K562 (cell line): Measurements from ENCODE around the gene ANKMY2. TPM values are rescaled to one million over a fixed set of nuclear protein-coding genes. Genes with fewer than 3 reads are reported as not detected.

ENCODE experiments used
- ATAC-seq: fragments of 200-7000 bp; cut with Tn5 transposase; 3 replicates; pipeline ENCODE4 v1.9.1; 2020; ENCODE audit warnings: moderate library complexity
- Bru-seq: library from RNA; stranded (reverse); fragments of 400-500 nt; gene quantifications from one replicate; lab custom pipeline; 2021; lab: Mats Ljungman, UMichigan
- BruChase-seq, 2 experiments: library from RNA; stranded (reverse); fragments of 400-500 nt; gene quantifications; one replicate each; lab custom pipeline; 2021; lab: Mats Ljungman, UMichigan
- BruUV-seq: library from RNA; stranded (reverse); fragments of 400-500 nt; replicated peaks from 2 replicates; lab custom pipeline; 2021; lab: Mats Ljungman, UMichigan
- CTCF ChIA-PET: fragments of 300-600 bp; formaldehyde crosslinking; extraction: SDS; loops from one replicate; lab custom pipeline; 2021; ENCODE audit warnings: low intra/inter-chr PET ratio; lab: Yijun Ruan, JAX
- POLR2A ChIA-PET: fragments of 300-600, 350-650 bp; sonication (Branson Sonifier 250); formaldehyde crosslinking; extraction: SDS; loops from one replicate; lab custom pipeline; 2021; ENCODE audit warnings: antibody characterized with exemption, inconsistent platforms; lab: Yijun Ruan, JAX
- DNase-seq, 4 experiments: peaks; one replicate each; pipeline versions ENCODE4 v3.0.0 to v3.0.0-alpha.2; 2011 to 2018; ENCODE audit warnings: low spot score in 3 of 4, mixed read lengths in 3 of 4; ENCODE audit errors: extremely low read depth in 1 of 4
- FAIRE-seq: peaks from 2 replicates; lab custom pipeline; 2011; peaks lifted over from hg19 to GRCh38; lab: Jason Lieb, UNC
- H2AFZ ChIP-seq: 2 replicates; pipeline ENCODE4 v1.6.0; 2011; ENCODE audit warnings: low read depth, low read length, control low read depth, inconsistent platforms
- H3K27ac ChIP-seq: fragments of 200-600 bp; 3 replicates; pipeline ENCODE4 v1.8.0; 2011; ENCODE audit warnings: low read depth, mild to moderate bottlenecking, control low read depth, inconsistent platforms, low read length, moderate library complexity, mixed read lengths; ENCODE audit errors: extremely low read depth
- H3K27me3 ChIP-seq, 2 experiments: fragments of 300-600 bp in 1 of 2; 2 replicates in 1 of 2; 3 replicates in 1 of 2; pipeline versions ENCODE4 v1.6.0 to v1.8.0; 2011; ENCODE audit warnings: inconsistent platforms in 2 of 2, low read length in 2 of 2, mild to moderate bottlenecking in 1 of 2, mixed read lengths in 1 of 2, moderate library complexity in 1 of 2; ENCODE audit not compliant: control insufficient read depth in 2 of 2, insufficient read depth in 2 of 2
- H3K36me3 ChIP-seq: fragments of 300-600 bp; 3 replicates; pipeline ENCODE4 v1.8.0; 2011; ENCODE audit warnings: mild to moderate bottlenecking, low read length, inconsistent platforms; ENCODE audit not compliant: control insufficient read depth, insufficient read depth
- H3K4me1 ChIP-seq, 2 experiments: fragments of 200-600 bp in 1 of 2; replicated peaks in 1 of 2; 2 replicates in 1 of 2; 3 replicates in 1 of 2; pipeline versions ENCODE4 v1.5.1 to v1.8.0; 2011; ENCODE audit warnings: inconsistent platforms in 2 of 2, low read length in 2 of 2, mild to moderate bottlenecking in 1 of 2, mixed read lengths in 1 of 2, moderate library complexity in 1 of 2; ENCODE audit not compliant: control insufficient read depth in 2 of 2, insufficient read depth in 2 of 2
- H3K4me2 ChIP-seq: 2 replicates; pipeline ENCODE4 v1.6.1; 2011; ENCODE audit warnings: low read length, control low read depth, inconsistent platforms, mixed read lengths; ENCODE audit not compliant: insufficient read depth
- H3K4me3 ChIP-seq: fragments of 200-600 bp; sonication (generic), shearing (Covaris generic); 2 replicates; pipeline ENCODE4 v1.5.1; 2016; ENCODE audit warnings: control low read depth, inconsistent platforms
- H3K79me2 ChIP-seq: fragments of 200-600 bp; 3 replicates; pipeline ENCODE4 v1.8.0; 2011; ENCODE audit warnings: low read length, inconsistent platforms; ENCODE audit not compliant: control insufficient read depth, insufficient read depth
- H3K9ac ChIP-seq, 2 experiments: 2 replicates each; pipeline versions ENCODE4 v1.6.0 to v1.6.1; 2011; ENCODE audit warnings: low read depth in 2 of 2, low read length in 2 of 2, control low read depth in 1 of 2, inconsistent platforms in 1 of 2, mild to moderate bottlenecking in 1 of 2, mixed read lengths in 1 of 2; ENCODE audit not compliant: insufficient read depth in 1 of 2
- H3K9me1 ChIP-seq: one replicate; pipeline ENCODE4 v1.6.0; 2011; ENCODE audit warnings: inconsistent platforms, mild to moderate bottlenecking, low read length, moderate library complexity; ENCODE audit not compliant: control insufficient read depth, insufficient read depth
- H3K9me3 ChIP-seq: replicated peaks from 2 replicates; pipeline ENCODE4 v1.5.1; 2011; ENCODE audit warnings: low read depth, low read length, inconsistent platforms; ENCODE audit not compliant: control insufficient read depth, insufficient read depth
- H4K20me1 ChIP-seq: replicated peaks from 2 replicates; pipeline ENCODE4 v1.6.1; 2011; ENCODE audit warnings: low read length, inconsistent platforms, mixed read lengths; ENCODE audit not compliant: control insufficient read depth, insufficient read depth
- ARID3A ChIP-seq: IDR thresholded peaks from 2 replicates; pipeline ENCODE4 v1.6.1; 2012; ENCODE audit warnings: low read depth, low read length, improper control_type of control experiment, borderline replicate concordance
- ARNT ChIP-seq, 2 experiments: fragments of 450-650 bp; IDR thresholded peaks; 2 replicates each; pipeline ENCODE4 v1.6.1; 2016; ENCODE audit warnings: mild to moderate bottlenecking in 1 of 2
- KLF10 ChIP-seq: fragments of 250-450 bp; sonication (Bioruptor Pico); IDR thresholded peaks from 2 replicates; pipeline ENCODE4 v1.6.1; 2021; ENCODE audit warnings: matching md5 sums
- NEUROD1 ChIP-seq: fragments of 150-350 bp; IDR thresholded peaks from 2 replicates; pipeline ENCODE4 v1.6.1; 2014; ENCODE audit warnings: borderline replicate concordance, low read length, low read depth; ENCODE audit not compliant: partially characterized antibody
- NFYB ChIP-seq: IDR thresholded peaks from 2 replicates; pipeline ENCODE4 v1.6.1; 2011; ENCODE audit warnings: mild to moderate bottlenecking, moderate library complexity; ENCODE audit not compliant: insufficient read length; ENCODE audit errors: extremely low read depth
- TEAD1 ChIP-seq, 2 experiments: fragments of 450-650 bp in 1 of 2; sonication (generic) in 1 of 2; formaldehyde crosslinking; IDR thresholded peaks; 2 replicates each; pipeline versions ENCODE4 v1.4.0 to v1.8.0; 2020 to 2022; ENCODE audit warnings: mild to moderate bottlenecking in 2 of 2, missing genetic modification reagents in 1 of 2
- ZBTB8A ChIP-seq: fragments of 450-650 bp; IDR thresholded peaks from 2 replicates; pipeline ENCODE4 v1.6.1; 2018; ENCODE audit warnings: mild to moderate bottlenecking, moderate library complexity; ENCODE audit not compliant: partially characterized antibody
- ZNF12 ChIP-seq: sonication (generic); formaldehyde crosslinking; IDR thresholded peaks from 2 replicates; pipeline ENCODE4 v1.4.0; 2020; ENCODE audit warnings: mild to moderate bottlenecking, missing genetic modification reagents
- ZNF239 ChIP-seq: fragments of 250-450 bp; sonication (Bioruptor Pico); IDR thresholded peaks from 2 replicates; pipeline ENCODE4 v1.4.0; 2020; ENCODE audit warnings: mild to moderate bottlenecking
- ZNF311 ChIP-seq: fragments of 250-450 bp; sonication (Bioruptor Pico); IDR thresholded peaks from 2 replicates; pipeline ENCODE4 v1.4.0; 2020; ENCODE audit warnings: mild to moderate bottlenecking, moderate library complexity
- ZNF639 ChIP-seq, 2 experiments: fragments of 200-800 bp in 1 of 2; sonication (Bioruptor generic) in 1 of 2; sonication (generic) in 1 of 2; formaldehyde crosslinking in 1 of 2; IDR thresholded peaks in 1 of 2; conservative IDR thresholded peaks in 1 of 2; 2 replicates each; pipeline versions ENCODE4 v1.5.0 to v1.6.1; 2016 to 2020; ENCODE audit warnings: missing compliant biosample characterization in 1 of 2, missing genetic modification characterization in 1 of 2, missing genetic modification reagents in 1 of 2
- WGBS: fragments of 100-300 bp; shearing (Covaris generic); methylation state at CpG from one replicate; pipeline ENCODE4 v1.1.6; 2016; ENCODE audit warnings: low coverage, mixed read lengths; ENCODE audit not compliant: insufficient coverage; ENCODE audit errors: missing lambda C conversion rate; 5-methylcytosine and 5-hydroxymethylcytosine counted together
- in situ Hi-C: fragments of 300-500 bp; cut with MboI; formaldehyde crosslinking; loops from 4 replicates; pipeline ENCODE4 v1.15.0; 2018; ENCODE audit warnings: inconsistent platforms, mixed read lengths
- intact Hi-C: fragments of 100-400 bp; cut with micrococcal nuclease; formaldehyde crosslinking; loops from 2 replicates; pipeline ENCODE4 v1.14.2; 2022
- long read RNA-seq, 3 experiments: library from polyadenylated mRNA in 2 of 3; library from RNA in 1 of 3; unstranded in 2 of 3; stranded (forward) in 1 of 3; transcript quantifications; one replicate each; pipeline ENCODE4 v2.0.0, GENCODE V29; 2019 to 2022
- polyA minus RNA-seq, 3 experiments: library from RNA; depleted of rRNA, polyadenylated mRNA; stranded (reverse); fragments of >200 nt; gene quantifications; 2 replicates each; pipeline ENCODE4 v1.2.3, GENCODE V29; 2011
- polyA plus RNA-seq, 8 experiments: library from polyadenylated mRNA; depleted of rRNA in 4 of 8; stranded (reverse) in 5 of 8; unstranded in 3 of 8; fragments of >200 nt; fragmentation: Nextera tagmentation in 2 of 8; fragmentation: Illumina TruSeq in 1 of 8; extraction: Ambion mirVana in 2 of 8; extraction: Trizol in 1 of 8; gene quantifications; 2 replicates each; pipeline versions ENCODE4 v1.2.1 to v1.2.3, GENCODE V29; 2011 to 2014; ENCODE audit warnings: inconsistent platforms in 1 of 8, missing spikeins in 1 of 8
- total RNA-seq, 7 experiments: library from RNA; depleted of rRNA in 6 of 7; stranded (reverse); fragments of >200 nt in 6 of 7; fragmentation: Illumina TruSeq in 2 of 7; extraction: Trizol in 2 of 7; gene quantifications; 2 replicates each; pipeline versions ENCODE4 v1.2.1 to v1.2.3, GENCODE V29; 2011 to 2021; ENCODE audit warnings: low replicate concordance in 1 of 7

Gene ANKMY2
- 32.4 and 48.1 TPM in 2 replicates for total RNA-seq (2011; cell fraction: chromatin; rRNA removed; ENCODE audit: low replicate concordance)
- 19.8 and 24.7 TPM in 2 replicates for total RNA-seq (2011; cell fraction: nucleolus; rRNA removed)
- 20.9 and 23.6 TPM in 2 replicates for total RNA-seq (2011; cell fraction: nucleoplasm; rRNA removed)
- 41.1 and 41.4 TPM in 2 replicates for total RNA-seq (2014; rRNA removed)
- 57.0 and 64.3 TPM in 2 replicates for total RNA-seq (2014; rRNA removed; fragmentation: Illumina TruSeq; extraction: Trizol)
- total RNA-seq (2015; rRNA removed; fragmentation: Illumina TruSeq; extraction: Trizol), result 48.7 and 52.6 TPM in 2 replicates
- total RNA-seq (2021), result 43.7 and 44.0 TPM in 2 replicates
- 58.5 and 71.5 TPM in 2 replicates for polyA plus RNA-seq (2011; rRNA removed)
- 17.1 and 33.8 TPM in 2 replicates for polyA plus RNA-seq (2011; cell fraction: cytosol; rRNA removed)
- 37.1 and 45.7 TPM in 2 replicates for polyA plus RNA-seq (2011; cell fraction: nucleus; rRNA removed)
- 42.1 and 43.9 TPM in 2 replicates for polyA plus RNA-seq (2012)
- 45.7 and 48.8 TPM in 2 replicates for polyA plus RNA-seq (2014; fragmentation: Illumina TruSeq; extraction: Trizol)
- polyA plus RNA-seq (2014; fragmentation: Nextera tagmentation; extraction: Ambion mirVana), result 10 to 100 TPM; 38.9 to 70.3 TPM
- 45.7 and 48.4 TPM in 2 replicates for polyA plus RNA-seq (2014; rRNA removed)
- 78.8 and 85.3 TPM in 2 replicates for polyA minus RNA-seq (2011; rRNA and poly(A)+ RNA removed)
- polyA minus RNA-seq (2011; cell fraction: cytosol; rRNA and poly(A)+ RNA removed), result 22.1 and 26.2 TPM in 2 replicates
- 21.3 and 34.0 TPM in 2 replicates for polyA minus RNA-seq (2011; cell fraction: nucleus; rRNA and poly(A)+ RNA removed)
- percentile 87 among the genes with signal in this experiment for Bru-seq, nascent RNA
- BruChase-seq, experiment 1, labeled RNA remaining after a 2-hour chase, result percentile 91 among the genes with signal in this experiment
- BruChase-seq, experiment 2, labeled RNA remaining after a 6-hour chase, result percentile 91 among the genes with signal in this experiment
- long read RNA-seq, experiment 1, transcript ANKMY2-201 (10 exons, 2,555 nt), result major isoform, 109 of 139 reads
- long read RNA-seq, experiment 1, partial matches to known transcripts, result 12 of 139 reads
- long read RNA-seq, experiment 1, other reads (novel, unspliced or antisense), result 18 of 139 reads
- long read RNA-seq, experiment 2, transcript ANKMY2-201 (10 exons, 2,555 nt), result major isoform, 42 of 67 reads
- long read RNA-seq, experiment 2, partial matches to known transcripts, result 22 of 67 reads
- long read RNA-seq, experiment 2, other reads (novel, unspliced or antisense), result 3 of 67 reads
- long read RNA-seq, experiment 3, transcript ANKMY2-201 (10 exons, 2,555 nt), result major isoform, 55 of 67 reads
- long read RNA-seq, experiment 3, partial matches to known transcripts, result 7 of 67 reads
- long read RNA-seq, experiment 3, other reads (novel, unspliced or antisense), result 4 of 67 reads

- peaks cover 19% of the 10 kb centered on the region for H4K20me1 ChIP-seq
- peak; percentile 89 for ATAC-seq
- BruUV-seq, result no TSS peak
- 0% methylated on average over 44 of the region's 73 CpGs for WGBS
- peak within 1 kb of the TSS; percentile 85 to 98 for H3K9ac ChIP-seq
- CTCF ChIA-PET, result no interaction called here
- intact Hi-C loops (loop anchor here (2.0 to 5.0 kb wide), 5 partner anchors 13 to 385 kb away; partner anchors contain the start of genes CRPPA and TSPAN13), in situ Hi-C loops (no loop called here)
- H3K4me3 ChIP-seq, result peak within 1 kb of the TSS; percentile 90
- POLR2A ChIA-PET, result interaction anchor here (0.6 to 5.0 kb wide), 17 partner anchors 11 to 641 kb away, joined by 3 to 64 read pairs (median 3); partner anchors contain the start of genes CRPPA and SOSTDC1
- H3K27ac ChIP-seq, result peak within 1 kb of the TSS; percentile 96
- H3K9me1 ChIP-seq, result no peaks in the 10 kb centered on the region
- H3K4me1 ChIP-seq, result peaks cover 8 to 36% of the 10 kb centered on the region in 2 experiments; a peak in 4 of 5 replicates
- peak; percentile 92 to 96 (median 94) for DNase-seq
- H3K9me3 ChIP-seq, result no peaks in the 10 kb centered on the region
- FAIRE-seq, result peak; percentile 96
- H2AFZ ChIP-seq, result peak within 1 kb of the TSS; percentile 93
- peaks cover 96% of the 10 kb centered on the region for H3K79me2 ChIP-seq
- H3K36me3 ChIP-seq, result peaks cover 59% of the 10 kb centered on the region
- H3K27me3 ChIP-seq, result no peaks in the 10 kb centered on the region
- peak within 1 kb of the TSS; percentile 88 for H3K4me2 ChIP-seq
- TF ChIP-seq ZNF639 (CRISPR knock-in tag; conservative IDR thresholded peaks at IDR 0.05 in 1 of 2, IDR thresholded peaks at IDR 0.05 in 1 of 2) (no peak), ZNF12 (CRISPR knock-in tag) (peak; percentile 42; the same call in 1 of the 2 replicates), ZNF239 (0 out of 2 replicates have a peak, but pooled peaks have one; percentile 25), TEAD1 (CRISPR knock-in tag; IDR thresholded peaks at IDR 0.05) (peak; percentile 39 to 61; a peak in 3 of 4 replicates), NFYB (peak; percentile 80), ZBTB8A (no peak), ARID3A (peak; percentile 10; the same call in 1 of the 2 replicates), ZNF311 (CRISPR knock-in tag) (no peak), ARNT (IDR thresholded peaks at IDR 0.05) (no peak), KLF10 (CRISPR knock-in tag) (no peak), NEUROD1 (peak; percentile 90)
Observed at GRCh38 chr7:16645593-16646471, at the start of gene ANKMY2, which contains the start of gene BZW2. ANKMY2 (minus strand) TSS chr7:16645754; CDS start chr7:16645573, 181 bp downstream. BZW2 (plus strand) TSS chr7:16646181; CDS start chr7:16665444, 19,263 bp downstream.
